Ascending aorta (tissue), 2 donors: Measurements from ENCODE around the gene PHC1. TPM values are rescaled to one million over a fixed set of nuclear protein-coding genes. Genes with fewer than 3 reads are reported as not detected.
A peak's percentile ranks its signal among the peaks of the same experiment; 100 is the strongest.

Source experiments
- DNase-seq, 2 donors: peaks; one replicate each; pipeline ENCODE4 v3.0.0-alpha.2; 2019; ENCODE audit warnings: low spot score in 2 of 2
- H3K27ac ChIP-seq, 2 donors: fragments of 200-600 bp; sonication (generic); one replicate each; pipeline ENCODE4 v1.5.1; 2016 to 2017; ENCODE audit warnings: mild to moderate bottlenecking in 1 of 2
- H3K27me3 ChIP-seq: fragments of 200-600 bp; sonication (generic); one replicate; pipeline ENCODE4 v1.5.1; 2017
- H3K36me3 ChIP-seq, 2 donors: fragments of 200-600 bp; sonication (generic); one replicate each; pipeline ENCODE4 v1.5.1; 2016
- H3K4me1 ChIP-seq, 2 donors: fragments of 200-600 bp; sonication (generic); one replicate each; pipeline ENCODE4 v1.5.1; 2016 to 2017; ENCODE audit warnings: mild to moderate bottlenecking in 1 of 2
- H3K4me3 ChIP-seq, 2 donors: fragments of 200-600 bp; sonication (generic); one replicate each; pipeline ENCODE4 v1.5.1; 2016 to 2017; ENCODE audit warnings: mild to moderate bottlenecking in 1 of 2
- H3K9me3 ChIP-seq, 2 donors: fragments of 200-600 bp; sonication (generic); one replicate each; pipeline ENCODE4 v1.5.1; 2016
- intact Hi-C: fragments of 100-400 bp; cut with DNase I; formaldehyde crosslinking; loops from one replicate; pipeline ENCODE4 v1.15.1; 2023
- total RNA-seq: library from RNA; depleted of rRNA; stranded (reverse); fragments of >200 nt; gene quantifications from one replicate; pipeline ENCODE4 v1.1.0, GENCODE V29; 2016
- TF ChIP-seq, protein P1 (sequence below), 3 experiments: fragments of 200-600 bp in 2 of 3; fragments of 450-650 bp in 1 of 3; sonication (generic) in 2 of 3; IDR thresholded peaks; one replicate each; pipeline ENCODE4 v1.5.1; 2016 to 2019; ENCODE audit warnings: antibody characterized with exemption in 3 of 3, mild to moderate bottlenecking in 1 of 3, moderate library complexity in 1 of 3

PHC1 gene
- total RNA-seq, 1 donor from 2014 or later = 31.0 TPM

DNA sequence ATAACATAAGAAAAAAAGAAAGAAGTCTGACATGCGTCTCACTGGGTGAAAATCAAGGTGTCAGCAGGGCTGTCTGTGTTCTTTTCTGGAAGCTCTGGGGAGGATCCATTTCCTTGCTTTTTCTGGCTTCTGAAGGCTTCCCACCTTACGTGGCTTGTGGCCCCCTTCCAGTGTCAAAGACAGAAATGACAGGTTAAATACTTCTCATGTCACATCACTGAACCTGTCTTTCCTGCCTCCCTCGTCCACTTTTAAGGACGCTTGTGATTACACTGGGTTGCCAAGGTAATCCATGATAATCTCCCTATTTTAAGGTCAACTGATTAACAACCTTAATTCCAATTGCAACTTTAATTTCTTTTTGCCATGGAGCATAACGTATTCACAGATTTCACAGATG is 4.6 kb upstream of the PHC1 start:
- Histone ChIP-seq H3K4me1 (peaks cover 0 to 13% of the 10 kb centered on the region in 2 donors), H3K27ac (no peak overlapping the region), H3K36me3 (no peaks in the 10 kb centered on the region), H3K9me3 (no peaks in the 10 kb centered on the region), H3K27me3 (no peaks in the 10 kb centered on the region), H3K4me3 (no peak overlapping the region)
- intact Hi-C loops = loop anchor here (5.0 kb wide), 1 partner anchor 222 kb away; no protein-coding TSS in a partner anchor
- TF ChIP-seq, protein P1, sequence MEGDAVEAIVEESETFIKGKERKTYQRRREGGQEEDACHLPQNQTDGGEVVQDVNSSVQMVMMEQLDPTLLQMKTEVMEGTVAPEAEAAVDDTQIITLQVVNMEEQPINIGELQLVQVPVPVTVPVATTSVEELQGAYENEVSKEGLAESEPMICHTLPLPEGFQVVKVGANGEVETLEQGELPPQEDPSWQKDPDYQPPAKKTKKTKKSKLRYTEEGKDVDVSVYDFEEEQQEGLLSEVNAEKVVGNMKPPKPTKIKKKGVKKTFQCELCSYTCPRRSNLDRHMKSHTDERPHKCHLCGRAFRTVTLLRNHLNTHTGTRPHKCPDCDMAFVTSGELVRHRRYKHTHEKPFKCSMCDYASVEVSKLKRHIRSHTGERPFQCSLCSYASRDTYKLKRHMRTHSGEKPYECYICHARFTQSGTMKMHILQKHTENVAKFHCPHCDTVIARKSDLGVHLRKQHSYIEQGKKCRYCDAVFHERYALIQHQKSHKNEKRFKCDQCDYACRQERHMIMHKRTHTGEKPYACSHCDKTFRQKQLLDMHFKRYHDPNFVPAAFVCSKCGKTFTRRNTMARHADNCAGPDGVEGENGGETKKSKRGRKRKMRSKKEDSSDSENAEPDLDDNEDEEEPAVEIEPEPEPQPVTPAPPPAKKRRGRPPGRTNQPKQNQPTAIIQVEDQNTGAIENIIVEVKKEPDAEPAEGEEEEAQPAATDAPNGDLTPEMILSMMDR (IDR thresholded peaks at IDR 0.05) = no peak
- DNase-seq = no peak

DNA sequence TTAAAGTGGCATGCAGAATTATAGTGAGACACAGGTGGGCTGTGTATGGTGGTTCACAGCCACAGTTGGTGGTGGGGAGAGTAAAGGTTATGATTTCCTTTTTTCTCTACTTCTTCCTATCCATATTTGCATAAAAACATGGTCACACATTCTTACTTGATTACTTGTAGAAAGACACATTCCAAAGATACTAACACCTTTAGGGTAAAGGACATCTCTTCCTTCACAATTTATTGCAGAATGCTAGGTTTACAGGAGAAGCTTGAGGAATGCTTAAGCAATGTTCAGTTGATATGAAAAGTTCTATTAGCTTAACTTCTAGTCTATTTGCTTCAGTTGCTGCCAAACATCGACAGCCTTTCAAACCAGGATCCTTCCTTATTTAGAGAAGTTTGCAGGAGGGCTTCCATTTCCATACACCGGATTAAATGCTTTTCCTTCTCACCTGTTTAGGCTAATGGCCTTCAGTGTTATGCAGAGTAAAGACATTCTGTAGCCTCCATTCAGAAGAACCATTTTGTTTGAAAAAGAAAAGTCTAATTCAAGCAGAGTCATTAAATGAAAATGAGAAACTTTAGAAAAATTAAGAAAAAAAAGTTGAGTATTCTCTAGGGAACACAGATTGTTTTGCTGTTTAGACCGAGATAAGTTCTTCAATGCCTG is 2.6 kb upstream of the PHC1 start:
- intact Hi-C loops = loop anchor here (5.0 kb wide), 1 partner anchor 224 kb away; no protein-coding TSS in a partner anchor

DNA sequence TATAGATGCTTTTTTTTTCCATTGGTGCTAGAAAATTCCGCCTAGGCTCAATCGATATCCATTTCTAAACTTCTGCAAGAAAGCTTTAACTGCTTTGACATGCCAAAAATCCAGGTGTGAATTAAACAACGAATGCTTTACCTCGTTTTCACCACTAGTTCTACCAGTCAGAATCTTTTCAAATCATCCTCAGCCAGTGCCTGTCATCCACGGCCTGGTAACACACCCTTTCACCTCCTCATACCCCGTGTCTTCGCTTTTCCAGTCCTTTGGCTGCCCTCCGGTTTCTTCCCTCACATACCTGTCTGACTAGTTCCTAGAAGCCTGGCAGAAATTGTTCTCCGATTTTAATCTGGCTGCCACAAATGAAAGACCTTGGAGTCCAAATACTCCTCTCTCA is 1.4 kb upstream of the PHC1 start:
- peak overlapping the region in 1 of 2 donors; percentile 64 for H3K4me3 ChIP-seq
- TF ChIP-seq, protein P1 (IDR thresholded peaks at IDR 0.05) = no peak

More for the DNA sequence above, 2.6 kb upstream of the PHC1 start:
- Histone ChIP-seq H3K36me3 (no peaks in the 10 kb centered on the region), H3K4me1 (peaks cover 0 to 17% of the 10 kb centered on the region in 2 donors), H3K27ac (no peak overlapping the region), H3K9me3 (no peaks in the 10 kb centered on the region), H3K4me3 (no peak overlapping the region), H3K27me3 (no peaks in the 10 kb centered on the region)
- TF ChIP-seq, protein P1 (IDR thresholded peaks at IDR 0.05) = no peak
- no peak for DNase-seq

DNA sequence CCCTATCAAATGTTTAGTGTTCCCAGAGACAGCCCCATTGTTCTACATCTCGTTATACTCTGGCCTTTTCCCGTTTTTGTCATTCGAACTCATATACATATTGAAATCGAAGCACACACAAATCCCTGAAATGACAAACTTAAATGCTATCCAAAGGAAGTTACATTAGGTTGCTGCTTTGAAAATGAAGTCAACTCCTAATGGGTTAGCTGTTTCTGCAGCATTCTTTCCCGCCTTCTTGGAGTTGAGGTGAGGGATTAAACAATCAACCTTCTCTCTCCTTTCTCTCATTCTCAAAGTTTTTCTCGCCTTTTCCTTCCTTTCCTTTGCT is 642 bp upstream of the PHC1 start:
- intact Hi-C loops = loop anchor here (5.0 kb wide), 1 partner anchor 226 kb away; no protein-coding TSS in a partner anchor
- H3K36me3 ChIP-seq = peaks cover 0 to 4% of the 10 kb centered on the region in 2 donors
- peaks cover 0 to 17% of the 10 kb centered on the region in 2 donors for H3K4me1 ChIP-seq
- peak overlapping the region; percentile 64 for H3K4me3 ChIP-seq
- no peaks in the 10 kb centered on the region for H3K9me3 ChIP-seq
- TF ChIP-seq, protein P1 (IDR thresholded peaks at IDR 0.05) = no peak
- no peak for DNase-seq
- H3K27ac ChIP-seq = peak overlapping the region; percentile 91 to 95
- H3K27me3 ChIP-seq = no peaks in the 10 kb centered on the region

More for the DNA sequence above, 1.4 kb upstream of the PHC1 start:
- Histone ChIP-seq H3K4me1 (peaks cover 0 to 17% of the 10 kb centered on the region in 2 donors), H3K27me3 (no peaks in the 10 kb centered on the region), H3K9me3 (no peaks in the 10 kb centered on the region), H3K36me3 (no peaks in the 10 kb centered on the region), H3K27ac (peak overlapping the region; percentile 91 to 95)
- DNase-seq = no peak
- intact Hi-C loops = loop anchor here (5.0 kb wide), 1 partner anchor 226 kb away; no protein-coding TSS in a partner anchor

DNA sequence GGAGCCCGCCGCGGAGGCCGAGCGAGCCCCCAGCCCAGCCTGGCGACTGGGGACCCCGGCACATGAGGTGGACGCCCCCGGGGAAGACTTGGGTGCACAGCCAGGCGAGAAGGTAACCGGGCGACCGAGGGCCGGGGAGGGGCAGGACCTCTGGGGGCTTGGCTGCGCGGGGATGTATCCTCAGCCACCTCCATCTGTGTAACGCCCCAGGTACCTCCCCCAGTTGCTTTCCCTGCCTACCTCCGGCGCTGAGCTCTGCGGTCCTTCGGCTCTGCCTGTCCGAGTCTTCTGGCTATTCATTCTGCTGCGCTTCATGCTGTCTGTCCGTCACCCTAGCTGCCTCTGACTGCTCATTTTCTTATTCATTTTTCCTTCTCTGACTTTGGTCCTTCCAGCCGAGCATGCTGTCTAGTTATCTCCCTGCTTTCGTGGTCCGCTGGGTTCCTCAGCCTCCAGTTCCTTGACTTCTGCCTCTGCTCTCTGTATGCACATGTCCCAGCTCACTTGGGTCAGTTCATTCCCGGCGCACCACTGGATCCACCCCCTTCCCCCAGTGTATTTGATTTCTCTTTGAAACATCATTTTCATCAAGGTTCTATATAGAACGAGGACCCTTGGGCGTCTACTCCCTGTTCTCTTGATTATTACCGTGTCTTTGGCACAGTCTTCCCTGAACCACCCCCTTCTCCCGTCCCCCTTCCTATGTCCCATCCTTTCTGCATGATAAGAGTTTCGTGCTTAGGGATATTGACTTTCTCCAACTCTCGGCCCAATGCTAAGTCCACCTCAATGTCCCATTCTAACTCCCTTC is 612 bp downstream of the PHC1 start:
- Histone ChIP-seq H3K36me3 (peaks cover 0 to 10% of the 10 kb centered on the region in 2 donors), H3K4me1 (peaks cover 0 to 17% of the 10 kb centered on the region in 2 donors), H3K9me3 (no peaks in the 10 kb centered on the region), H3K27me3 (no peaks in the 10 kb centered on the region), H3K27ac (peak overlapping the region; percentile 91 to 95), H3K4me3 (peak overlapping the region; percentile 64)
- TF ChIP-seq, protein P1 (IDR thresholded peaks at IDR 0.05) = no peak
- DNase-seq = peak in 1 of 2 donors; percentile 68
- intact Hi-C loops = loop anchor here (1.0 to 5.0 kb wide), 2 partner anchors 34 to 228 kb away; partner anchors contain the start of gene M6PR
